ENCODE data around the gene CDK2AP2. TPM values are rescaled to one million over a fixed set of nuclear protein-coding genes. Genes with fewer than 3 reads are reported as not detected.

The CDK2AP2 gene
- polyA plus RNA-seq, 6 donors from 2014 or later: 87.4 to 161 (median 111) TPM

DNA sequence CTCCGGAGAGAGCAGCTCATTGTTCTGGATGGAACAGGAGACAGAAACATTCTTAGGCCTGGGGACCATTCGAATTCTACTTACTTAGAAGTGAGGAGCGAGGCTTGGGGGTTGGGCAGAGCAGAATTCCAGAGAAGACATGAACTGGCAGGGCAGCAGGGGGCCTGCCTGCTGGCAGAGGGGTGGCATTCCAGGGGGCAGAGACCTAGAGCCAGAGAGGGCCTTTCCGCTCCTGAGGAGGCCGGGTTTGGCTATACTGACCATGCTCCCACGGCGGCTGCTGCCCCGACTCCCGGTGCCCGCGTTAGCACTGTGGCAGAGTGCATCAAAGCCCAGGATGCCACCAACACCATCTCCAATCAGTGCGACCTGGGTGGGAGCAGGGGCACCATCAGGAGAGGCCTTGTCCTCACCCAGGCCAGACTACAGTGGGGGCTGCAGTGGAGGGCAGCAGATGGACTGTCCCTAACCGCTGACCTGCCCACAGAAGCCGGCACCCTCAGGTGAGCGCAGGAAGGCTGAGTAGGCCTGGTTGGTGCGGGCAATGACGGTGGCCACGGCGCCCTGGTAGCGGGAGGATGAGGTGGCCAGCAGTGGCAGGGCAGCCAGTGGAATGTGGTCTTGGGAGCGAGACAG is 10.2 kb downstream of the CDK2AP2 start:
- Mint-ChIP-seq H3K4me3 (no peak overlapping the region), H3K27ac (no peak overlapping the region), H3K27me3 (no peaks in the 10 kb centered on the region), H3K36me3 (peaks cover 8 to 9% of the 10 kb centered on the region in 2 donors), H3K9me3 (no peaks in the 10 kb centered on the region), H3K4me1 (peaks cover 4 to 18% (median 5%) of the 10 kb centered on the region in 3 donors)
- DNase-seq (no peak), ATAC-seq (ENCODE audit: low read depth in 2 of 2) (no peak)

GRCh38 chr11:67496113-67496512 is 11.8 kb downstream of the CDK2AP2 start:
- ATAC-seq (ENCODE audit: low read depth in 2 of 2): no peak
- H3K36me3 Mint-ChIP-seq: peaks cover 7% of the 10 kb centered on the region in 2 donors
- H3K4me3 Mint-ChIP-seq: no peak overlapping the region
- peak overlapping the region in 3 of 6 donors; percentile 19 to 57 (median 52) for H3K27ac Mint-ChIP-seq
- peaks cover 3 to 12% (median 4%) of the 10 kb centered on the region in 3 donors for H3K4me1 Mint-ChIP-seq
- DNase-seq: no peak
- no peaks in the 10 kb centered on the region for H3K27me3 Mint-ChIP-seq
- no peaks in the 10 kb centered on the region for H3K9me3 Mint-ChIP-seq

GRCh38 chr11:67495234-67496005 is 12.5 kb downstream of the CDK2AP2 start:
- no peak overlapping the region for H3K4me3 Mint-ChIP-seq
- ATAC-seq (ENCODE audit: low read depth in 2 of 2): no peak
- no peak for DNase-seq
- no peaks in the 10 kb centered on the region for H3K9me3 Mint-ChIP-seq
- peaks cover 0 to 6% (median 3%) of the 10 kb centered on the region in 3 donors for H3K4me1 Mint-ChIP-seq
- H3K27ac Mint-ChIP-seq: no peak overlapping the region
- peaks cover under 1 to 6% of the 10 kb centered on the region in 2 donors for H3K36me3 Mint-ChIP-seq
- no peaks in the 10 kb centered on the region for H3K27me3 Mint-ChIP-seq

DNA sequence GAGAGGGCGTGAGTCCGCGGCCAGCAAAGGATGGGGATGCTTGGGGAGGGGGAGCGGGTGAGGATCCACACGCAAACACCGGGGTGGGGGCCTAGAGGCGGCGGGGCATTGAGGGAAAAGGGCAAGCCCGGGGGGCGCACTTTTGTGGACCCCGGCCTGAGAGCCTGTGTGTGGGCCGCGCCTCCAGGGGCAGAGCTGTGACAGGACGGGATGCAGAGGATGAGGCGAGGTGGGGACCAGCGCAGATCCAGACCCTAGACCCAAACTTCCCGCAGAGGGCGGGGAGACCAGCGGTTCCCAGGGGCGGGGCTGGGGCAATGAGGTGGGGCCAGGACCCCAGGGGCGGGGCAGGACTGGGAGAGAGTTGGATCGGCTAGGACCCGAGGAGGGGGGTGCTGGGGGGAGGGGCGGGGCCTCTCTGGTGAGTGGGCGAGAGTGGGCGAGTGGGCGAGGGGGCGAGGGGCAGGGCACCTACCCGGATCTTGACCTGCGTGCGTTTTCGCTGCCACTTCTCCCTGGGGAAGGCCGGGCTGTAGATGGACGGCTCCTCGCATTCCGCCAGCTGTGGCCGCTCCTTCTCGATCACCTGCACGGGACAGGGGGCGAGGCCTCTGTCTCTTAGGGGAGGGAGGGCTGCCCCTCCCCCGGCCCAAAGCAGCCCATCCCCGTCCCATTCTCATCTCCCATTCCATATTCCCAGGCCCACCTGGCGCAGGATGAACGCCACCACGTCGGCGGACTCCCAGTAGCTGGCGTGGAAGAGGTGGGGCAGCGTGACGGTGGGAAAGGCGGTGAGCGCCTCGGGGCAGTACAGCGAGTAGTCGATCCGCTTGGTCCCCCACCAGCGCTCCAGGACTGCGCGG is 13.4 kb downstream of the CDK2AP2 start:
- Mint-ChIP-seq H3K36me3 (peaks cover 0 to 11% of the 10 kb centered on the region in 2 donors), H3K4me1 (peaks cover 3 to 13% (median 4%) of the 10 kb centered on the region in 3 donors), H3K9me3 (no peaks in the 10 kb centered on the region), H3K27ac (no peak overlapping the region), H3K27me3 (no peaks in the 10 kb centered on the region), H3K4me3 (no peak overlapping the region)
- no peak for ATAC-seq (ENCODE audit: low read depth in 2 of 2)
- DNase-seq: no peak

GRCh38 chr11:67493548-67494370 is 14.2 kb downstream of the CDK2AP2 start:
- no peak for DNase-seq
- H3K9me3 Mint-ChIP-seq: no peaks in the 10 kb centered on the region
- no peak overlapping the region for H3K27ac Mint-ChIP-seq
- H3K4me3 Mint-ChIP-seq: no peak overlapping the region
- ATAC-seq (ENCODE audit: low read depth in 2 of 2): no peak
- H3K27me3 Mint-ChIP-seq: no peaks in the 10 kb centered on the region
- peaks cover 3 to 12% (median 5%) of the 10 kb centered on the region in 3 donors for H3K4me1 Mint-ChIP-seq
- H3K36me3 Mint-ChIP-seq: peaks cover 0 to 12% of the 10 kb centered on the region in 2 donors

GRCh38 chr11:67492801-67493547 is 15.0 kb downstream of the CDK2AP2 start:
- H3K4me3 Mint-ChIP-seq: no peak overlapping the region
- no peaks in the 10 kb centered on the region for H3K27me3 Mint-ChIP-seq
- no peak overlapping the region for H3K27ac Mint-ChIP-seq
- no peak for ATAC-seq (ENCODE audit: low read depth in 2 of 2)
- H3K4me1 Mint-ChIP-seq: peaks cover 3 to 19% (median 10%) of the 10 kb centered on the region in 3 donors
- peaks cover 2 to 15% of the 10 kb centered on the region in 2 donors for H3K36me3 Mint-ChIP-seq
- no peak for DNase-seq
- H3K9me3 Mint-ChIP-seq: no peaks in the 10 kb centered on the region

GRCh38 chr11:67492069-67492727 is 15.8 kb downstream of the CDK2AP2 start:
- H3K27ac Mint-ChIP-seq: peak overlapping the region in 2 of 6 donors; percentile 12 to 72
- H3K4me1 Mint-ChIP-seq: peaks cover 9 to 27% (median 17%) of the 10 kb centered on the region in 3 donors
- H3K9me3 Mint-ChIP-seq: no peaks in the 10 kb centered on the region
- no peak for DNase-seq
- no peak overlapping the region for H3K4me3 Mint-ChIP-seq
- ATAC-seq (ENCODE audit: low read depth in 2 of 2): no peak
- H3K27me3 Mint-ChIP-seq: no peaks in the 10 kb centered on the region
- H3K36me3 Mint-ChIP-seq: peaks cover 8 to 22% of the 10 kb centered on the region in 2 donors

DNA sequence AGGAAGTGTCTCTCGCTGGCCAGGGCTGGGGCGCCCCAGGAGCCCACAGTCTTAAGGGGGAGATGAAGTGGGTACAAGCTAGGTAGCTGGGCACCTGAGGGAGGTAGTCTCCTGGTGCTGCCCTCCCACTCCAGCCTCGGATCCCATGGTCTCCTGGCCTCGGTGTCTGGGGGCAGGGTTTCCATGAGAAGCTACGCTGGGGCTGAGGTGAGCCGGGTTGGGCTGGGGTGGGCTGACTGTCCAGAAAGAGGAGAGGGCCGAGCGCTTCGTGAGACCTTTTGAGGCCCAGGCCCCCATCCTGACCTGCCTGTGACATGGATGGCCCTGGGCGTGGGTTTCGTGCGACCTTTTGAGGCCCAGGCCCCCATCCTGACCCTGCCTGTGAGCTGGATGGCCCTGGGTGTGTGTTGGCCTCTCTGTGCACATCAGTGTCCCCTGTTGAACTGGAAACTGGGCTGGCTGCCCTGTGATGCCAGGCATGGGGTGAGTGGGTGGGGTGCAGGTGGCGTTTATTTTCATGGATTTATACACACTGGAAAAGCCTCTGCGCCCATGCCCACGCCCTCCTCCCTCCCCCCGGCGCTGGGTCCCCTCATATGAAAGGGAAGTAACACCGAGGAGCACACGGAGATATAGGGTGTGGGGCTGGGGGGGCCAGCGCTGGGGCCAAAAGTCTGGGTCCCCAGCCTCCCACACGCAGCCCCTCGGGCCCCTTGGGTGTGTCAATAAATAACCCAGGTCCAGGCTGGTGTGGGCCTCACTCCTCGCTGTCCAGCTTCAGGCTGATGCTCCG is 16.5 kb downstream of the CDK2AP2 start:
- Mint-ChIP-seq H3K4me3 (no peak overlapping the region), H3K36me3 (peaks cover 8 to 22% of the 10 kb centered on the region in 2 donors), H3K4me1 (peaks cover 10 to 32% (median 25%) of the 10 kb centered on the region in 3 donors), H3K27me3 (no peaks in the 10 kb centered on the region), H3K9me3 (no peaks in the 10 kb centered on the region), H3K27ac (no peak overlapping the region)
- DNase-seq: no peak
- ATAC-seq (ENCODE audit: low read depth in 2 of 2): no peak

DNA sequence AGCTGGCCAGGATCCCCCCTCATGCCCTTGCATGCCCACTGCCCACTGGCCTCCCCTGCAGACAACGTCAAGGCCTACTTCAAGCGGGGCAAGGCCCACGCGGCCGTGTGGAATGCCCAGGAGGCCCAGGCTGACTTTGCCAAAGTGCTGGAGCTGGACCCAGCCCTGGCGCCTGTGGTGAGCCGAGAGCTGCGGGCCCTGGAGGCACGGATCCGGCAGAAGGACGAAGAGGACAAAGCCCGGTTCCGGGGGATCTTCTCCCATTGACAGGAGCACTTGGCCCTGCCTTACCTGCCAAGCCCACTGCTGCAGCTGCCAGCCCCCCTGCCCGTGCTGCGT is 17.3 kb downstream of the CDK2AP2 start:
- no peak for ATAC-seq (ENCODE audit: low read depth in 2 of 2)
- Mint-ChIP-seq H3K36me3 (peaks cover 8 to 22% of the 10 kb centered on the region in 2 donors), H3K4me3 (no peak overlapping the region), H3K27ac (peak overlapping the region in 1 of 6 donors; percentile 69), H3K9me3 (no peaks in the 10 kb centered on the region), H3K4me1 (peaks cover 15 to 40% (median 32%) of the 10 kb centered on the region in 3 donors), H3K27me3 (no peaks in the 10 kb centered on the region)
- DNase-seq: no peak

DNA sequence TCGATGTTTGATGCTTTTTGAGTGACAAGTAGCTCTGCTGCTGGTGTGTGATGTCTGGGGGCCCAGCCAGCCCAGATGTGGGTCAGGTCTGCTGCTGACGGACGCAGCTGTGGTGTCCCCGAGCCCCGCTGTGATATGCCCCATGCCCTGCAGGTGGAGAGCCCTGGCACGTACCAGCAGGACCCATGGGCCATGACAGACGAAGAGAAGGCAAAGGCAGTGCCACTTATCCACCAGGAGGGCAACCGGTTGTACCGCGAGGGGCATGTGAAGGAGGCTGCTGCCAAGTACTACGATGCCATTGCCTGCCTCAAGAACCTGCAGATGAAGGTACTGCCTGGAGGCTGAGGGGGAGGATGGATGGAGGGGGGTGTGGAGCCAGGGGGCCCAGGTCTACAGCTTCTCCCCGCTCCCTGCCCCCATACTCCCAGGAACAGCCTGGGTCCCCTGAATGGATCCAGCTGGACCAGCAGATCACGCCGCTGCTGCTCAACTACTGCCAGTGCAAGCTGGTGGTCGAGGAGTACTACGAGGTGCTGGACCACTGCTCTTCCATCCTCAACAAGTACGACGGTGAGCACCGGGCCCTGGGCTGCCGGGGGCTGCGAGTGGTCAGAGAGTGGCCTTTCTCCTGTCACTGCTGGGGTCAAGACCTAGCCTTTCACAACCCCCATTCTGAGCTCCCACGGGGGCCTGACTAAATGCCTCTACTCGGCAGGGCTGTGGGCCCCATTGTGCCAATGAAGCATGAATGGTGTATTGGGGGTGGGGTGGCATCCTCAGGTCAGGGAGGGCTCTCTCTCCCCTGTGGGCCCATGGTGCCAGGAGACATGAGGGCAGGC is 17.9 kb downstream of the CDK2AP2 start:
- no peaks in the 10 kb centered on the region for H3K9me3 Mint-ChIP-seq
- ATAC-seq (ENCODE audit: low read depth in 2 of 2) (no peak), DNase-seq (no peak)
- peaks cover 8 to 22% of the 10 kb centered on the region in 2 donors for H3K36me3 Mint-ChIP-seq
- H3K27ac Mint-ChIP-seq: peak overlapping the region in 2 of 6 donors; percentile 36 to 72
- H3K4me1 Mint-ChIP-seq: peaks cover 17 to 42% (median 37%) of the 10 kb centered on the region in 3 donors
- no peaks in the 10 kb centered on the region for H3K27me3 Mint-ChIP-seq
- no peak overlapping the region for H3K4me3 Mint-ChIP-seq

Data from naive B cell (primary cell).